Endothelial cell of umbilical vein (primary cell): ENCODE measurements around the gene TMEM119. TPM values are rescaled to one million over a fixed set of nuclear protein-coding genes. Genes with fewer than 3 reads are reported as not detected.

Experiments
- BruUV-seq: library from RNA; stranded (reverse); fragments of 400-500 nt; replicated peaks from 2 replicates; lab custom pipeline; 2021; lab: Mats Ljungman, UMichigan
- CTCF ChIA-PET: fragments of 300-600, 350-600 bp; sonication (Branson Sonifier 250); formaldehyde crosslinking; loops from one replicate; lab custom pipeline; 2021; ENCODE audit warnings: antibody characterized with exemption, inconsistent platforms; lab: Charles Lee
- POLR2A ChIA-PET: fragments of 300-600, 350-600 bp; sonication (Branson Sonifier 250); formaldehyde crosslinking; loops from one replicate; lab custom pipeline; 2021; ENCODE audit warnings: antibody characterized with exemption, inconsistent platforms; lab: Charles Lee
- DNase-seq: peaks from one replicate; pipeline ENCODE4 v3.0.0-alpha.2; 2011; ENCODE audit warnings: low read depth, low spot score
- FAIRE-seq: peaks from 2 replicates; lab custom pipeline; 2011; peaks lifted over from hg19 to GRCh38; lab: Jason Lieb, UNC
- H2AFZ ChIP-seq: 2 replicates; pipeline ENCODE4 v1.6.0; 2012; ENCODE audit warnings: low read depth, low read length, control low read depth, inconsistent platforms
- H3K27ac ChIP-seq: 2 replicates; pipeline ENCODE4 v1.5.1; 2011; ENCODE audit warnings: low read depth, mild to moderate bottlenecking, control low read depth, low read length, moderate library complexity; ENCODE audit not compliant: insufficient read depth
- H3K27me3 ChIP-seq, 2 experiments: 2 replicates each; pipeline versions ENCODE4 v1.6.0 to v1.6.1; 2011; ENCODE audit warnings: low read length in 2 of 2, mixed read lengths in 1 of 2; ENCODE audit not compliant: control insufficient read depth in 2 of 2, insufficient read depth in 2 of 2
- H3K36me3 ChIP-seq, 2 experiments: 2 replicates in 1 of 2; 3 replicates in 1 of 2; pipeline ENCODE4 v1.5.1; 2011; ENCODE audit warnings: low read length in 2 of 2, mild to moderate bottlenecking in 1 of 2, moderate library complexity in 1 of 2; ENCODE audit not compliant: control insufficient read depth in 2 of 2, insufficient read depth in 2 of 2; ENCODE audit errors: extremely low read depth in 1 of 2
- H3K4me1 ChIP-seq: 3 replicates; pipeline ENCODE4 v1.5.1; 2011; ENCODE audit warnings: mild to moderate bottlenecking, low read length; ENCODE audit not compliant: control insufficient read depth, insufficient read depth; ENCODE audit errors: extremely low read depth
- H3K4me2 ChIP-seq: 2 replicates; pipeline ENCODE4 v1.6.1; 2011; ENCODE audit warnings: low read length, control low read depth, mixed read lengths; ENCODE audit not compliant: insufficient read depth
- H3K4me3 ChIP-seq, 3 experiments: fragments of 200-600 bp in 1 of 3; sonication (generic), shearing (Covaris generic) in 1 of 3; replicated peaks in 1 of 3; 2 replicates each; pipeline ENCODE4 v1.5.1; 2011 to 2016; ENCODE audit warnings: control low read depth in 3 of 3, low read length in 3 of 3, mild to moderate bottlenecking in 2 of 3, inconsistent platforms in 1 of 3, low read depth in 1 of 3, moderate library complexity in 1 of 3; ENCODE audit not compliant: insufficient read depth in 1 of 3
- H3K79me2 ChIP-seq: 2 replicates; pipeline ENCODE4 v1.6.0; 2012; ENCODE audit warnings: low read length, inconsistent platforms; ENCODE audit not compliant: control insufficient read depth, insufficient read depth
- H3K9ac ChIP-seq: replicated peaks from 2 replicates; pipeline ENCODE3; 2011; ENCODE audit warnings: low read length, control low read depth; ENCODE audit not compliant: insufficient read depth; ENCODE audit errors: extremely low read depth
- H3K9me1 ChIP-seq: replicated peaks from 3 replicates; pipeline ENCODE4 v1.6.0; 2011; ENCODE audit warnings: mild to moderate bottlenecking, low read length; ENCODE audit not compliant: control insufficient read depth, insufficient read depth; ENCODE audit errors: extremely low read depth
- H3K9me3 ChIP-seq: replicated peaks from 2 replicates; pipeline ENCODE4 v1.5.1; 2012; ENCODE audit warnings: low read length, inconsistent platforms; ENCODE audit not compliant: control insufficient read depth, insufficient read depth
- H4K20me1 ChIP-seq: replicated peaks from 2 replicates; pipeline ENCODE3; 2011; ENCODE audit warnings: mild to moderate bottlenecking, low read length; ENCODE audit not compliant: control insufficient read depth, insufficient read depth; ENCODE audit errors: extremely low read depth
- EZH2 ChIP-seq: IDR thresholded peaks from 2 replicates; pipeline ENCODE4 v1.6.1; 2012; ENCODE audit warnings: borderline replicate concordance, low read depth, mild to moderate bottlenecking, moderate library complexity, low read length, inconsistent platforms; ENCODE audit not compliant: severe bottlenecking
- FOS ChIP-seq: IDR thresholded peaks from 2 replicates; pipeline ENCODE4 v1.6.1; 2011; ENCODE audit warnings: mild to moderate bottlenecking, low read length, moderate library complexity, borderline replicate concordance; ENCODE audit not compliant: insufficient read depth
- GATA2 ChIP-seq: IDR thresholded peaks from 2 replicates; pipeline ENCODE4 v1.7.0; 2011; ENCODE audit warnings: low read depth, mild to moderate bottlenecking, moderate library complexity, mixed read lengths, low read length; ENCODE audit not compliant: insufficient read length, insufficient read depth
- JUN ChIP-seq: IDR thresholded peaks from 2 replicates; pipeline ENCODE4 v1.6.1; 2011; ENCODE audit warnings: borderline replicate concordance, low read depth; ENCODE audit not compliant: insufficient read length, insufficient read depth
- MYC ChIP-seq: IDR thresholded peaks from one replicate; pipeline ENCODE4 v1.6.1; 2011; ENCODE audit warnings: mild to moderate bottlenecking, low read depth, low read length
- POLR2A ChIP-seq: IDR thresholded peaks from 2 replicates; pipeline ENCODE4 v1.6.1; 2012; ENCODE audit warnings: low read depth, mild to moderate bottlenecking, control low read depth, low read length
- POLR2AphosphoS5 ChIP-seq: IDR thresholded peaks from 2 replicates; pipeline ENCODE4 v1.6.1; 2012; ENCODE audit warnings: low read depth, mild to moderate bottlenecking, control low read depth, low read length, moderate library complexity; ENCODE audit not compliant: insufficient read depth
- dilution Hi-C: fragments of 300-500 bp; cut with MboI; formaldehyde crosslinking; loops from one replicate; pipeline ENCODE4 v1.15.0; 2019; ENCODE audit warnings: low sequenced_read_pairs; ENCODE audit not compliant: extremely low pct_ligation_motif_present
- intact Hi-C: fragments of 100-400 bp; cut with micrococcal nuclease; formaldehyde crosslinking; loops from one replicate; pipeline ENCODE4 v1.10.0; 2022
- polyA plus RNA-seq, 4 experiments: library from polyadenylated mRNA; depleted of rRNA in 3 of 4; stranded (reverse) in 3 of 4; unstranded in 1 of 4; fragments of >200 nt; gene quantifications; 2 replicates each; pipeline versions ENCODE4 v1.2.1 to v1.2.3, GENCODE V29; 2011 to 2012; ENCODE audit warnings: missing spikeins in 1 of 4
- total RNA-seq: library from RNA; stranded (reverse); gene quantifications from 2 replicates; pipeline ENCODE4 v1.2.3, GENCODE V29; 2021
- TF ChIP-seq, protein P1 (sequence below), 2 donors: IDR thresholded peaks; 1 replicate in 1 of 2; 2 replicates in 1 of 2; pipeline ENCODE4 v1.5.1; 2011; ENCODE audit warnings: low read length in 2 of 2, mild to moderate bottlenecking in 2 of 2, moderate library complexity in 2 of 2, control low read depth in 1 of 2, inconsistent platforms in 1 of 2, low read depth in 1 of 2; ENCODE audit not compliant: insufficient read depth in 1 of 2; ENCODE audit errors: extremely low read depth in 1 of 2
- TF ChIP-seq, protein P2 (sequence below): IDR thresholded peaks from 2 replicates; pipeline ENCODE4 v1.6.1; 2011; ENCODE audit not compliant: insufficient read depth, insufficient read length

TMEM119 gene
- total and polyA plus RNA-seq, 2 donors (not counting 3 experiments of a cell fraction or from before 2014, with no cell fraction given), result not detected

DNA sequence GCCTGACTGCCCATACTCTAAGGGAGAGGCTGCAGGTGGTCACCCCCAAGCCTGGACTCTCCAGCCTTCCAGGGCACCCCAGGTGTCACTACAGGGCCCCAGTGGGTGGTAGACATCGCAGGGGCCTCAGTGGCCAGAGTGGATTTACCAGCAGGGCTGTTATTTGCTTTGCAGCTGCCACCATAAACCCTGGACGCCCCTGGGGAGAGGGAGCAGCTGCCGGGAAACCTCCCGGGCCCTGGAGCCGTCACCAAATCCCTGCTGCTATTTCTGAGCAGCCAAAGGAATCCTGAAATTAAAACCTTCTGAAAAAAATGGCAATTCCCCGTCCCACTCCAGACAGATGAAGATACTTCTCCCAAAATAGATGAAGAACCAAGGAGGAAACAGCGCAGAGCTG lies 13.9 kb downstream of the TMEM119 start:
- no TSS peak for BruUV-seq
- intact Hi-C loops, result no loop called here
- Histone ChIP-seq H3K27ac (no peak overlapping the region), H3K4me2 (no peak overlapping the region), H3K9me1 (no peaks in the 10 kb centered on the region), H2AFZ (no peak overlapping the region), H3K4me3 (no peak overlapping the region), H3K9ac (no peak overlapping the region), H3K27me3 (peaks cover 0 to 2% of the 10 kb centered on the region in 2 experiments), H3K36me3 (no peaks in the 10 kb centered on the region), H3K79me2 (no peaks in the 10 kb centered on the region), H4K20me1 (no peaks in the 10 kb centered on the region), H3K4me1 (no peaks in the 10 kb centered on the region), H3K9me3 (no peaks in the 10 kb centered on the region)
- FAIRE-seq (no peak), DNase-seq (no peak)
- dilution Hi-C loops, result no loop called here
- TF ChIP-seq EZH2, result no peak
- no peak for TF ChIP-seq POLR2A
- no peak for TF ChIP-seq JUN
- TF ChIP-seq, protein P1, sequence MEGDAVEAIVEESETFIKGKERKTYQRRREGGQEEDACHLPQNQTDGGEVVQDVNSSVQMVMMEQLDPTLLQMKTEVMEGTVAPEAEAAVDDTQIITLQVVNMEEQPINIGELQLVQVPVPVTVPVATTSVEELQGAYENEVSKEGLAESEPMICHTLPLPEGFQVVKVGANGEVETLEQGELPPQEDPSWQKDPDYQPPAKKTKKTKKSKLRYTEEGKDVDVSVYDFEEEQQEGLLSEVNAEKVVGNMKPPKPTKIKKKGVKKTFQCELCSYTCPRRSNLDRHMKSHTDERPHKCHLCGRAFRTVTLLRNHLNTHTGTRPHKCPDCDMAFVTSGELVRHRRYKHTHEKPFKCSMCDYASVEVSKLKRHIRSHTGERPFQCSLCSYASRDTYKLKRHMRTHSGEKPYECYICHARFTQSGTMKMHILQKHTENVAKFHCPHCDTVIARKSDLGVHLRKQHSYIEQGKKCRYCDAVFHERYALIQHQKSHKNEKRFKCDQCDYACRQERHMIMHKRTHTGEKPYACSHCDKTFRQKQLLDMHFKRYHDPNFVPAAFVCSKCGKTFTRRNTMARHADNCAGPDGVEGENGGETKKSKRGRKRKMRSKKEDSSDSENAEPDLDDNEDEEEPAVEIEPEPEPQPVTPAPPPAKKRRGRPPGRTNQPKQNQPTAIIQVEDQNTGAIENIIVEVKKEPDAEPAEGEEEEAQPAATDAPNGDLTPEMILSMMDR (IDR thresholded peaks at IDR 0.05; ENCODE audit: extremely low read depth in 1 of 2, insufficient read depth in 1 of 2, low read depth in 1 of 2, low read length in 2 of 2), result no peak
- TF ChIP-seq POLR2AphosphoS5, result no peak
- no peak for TF ChIP-seq GATA2
- TF ChIP-seq, protein P2, sequence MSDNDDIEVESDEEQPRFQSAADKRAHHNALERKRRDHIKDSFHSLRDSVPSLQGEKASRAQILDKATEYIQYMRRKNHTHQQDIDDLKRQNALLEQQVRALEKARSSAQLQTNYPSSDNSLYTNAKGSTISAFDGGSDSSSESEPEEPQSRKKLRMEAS, result no peak
- no peak for TF ChIP-seq FOS
- TF ChIP-seq MYC, result no peak
- POLR2A ChIA-PET, result no interaction called here
- CTCF ChIA-PET, result no interaction called here
